DMS53 treated with DMSO at 0.1 percent for 48 hours (cell line): ENCODE data around the gene C6.
"Not testable (repeated sequence)": the region's sequence is repeated elsewhere in the genome, so short reads cannot be mapped to it uniquely, and the experiment has no call there.

Source experiments
- DNase-seq: peaks from one replicate; lab custom pipeline; 2025; ENCODE audit not compliant: unreplicated experiment; lab: John Stamatoyannopoulos, UW

Gene C6

GRCh38 chr5:41213340-41213739 lies at the start of gene C6:
C6 (minus strand) TSS chr5:41213532; CDS start chr5:41203230, 10,302 bp downstream.
- DNase-seq: no peak

GRCh38 chr5:41256400-41256799 lies 43.1 kb upstream of the C6 start:
- no peak for DNase-seq

GRCh38 chr5:41253109-41253508 lies 39.8 kb upstream of the C6 start:
- DNase-seq: no peak

- DNase-seq: no peak
Measured at GRCh38 chr5:41252036-41252435, 38.7 kb upstream of the C6 start.

DNA sequence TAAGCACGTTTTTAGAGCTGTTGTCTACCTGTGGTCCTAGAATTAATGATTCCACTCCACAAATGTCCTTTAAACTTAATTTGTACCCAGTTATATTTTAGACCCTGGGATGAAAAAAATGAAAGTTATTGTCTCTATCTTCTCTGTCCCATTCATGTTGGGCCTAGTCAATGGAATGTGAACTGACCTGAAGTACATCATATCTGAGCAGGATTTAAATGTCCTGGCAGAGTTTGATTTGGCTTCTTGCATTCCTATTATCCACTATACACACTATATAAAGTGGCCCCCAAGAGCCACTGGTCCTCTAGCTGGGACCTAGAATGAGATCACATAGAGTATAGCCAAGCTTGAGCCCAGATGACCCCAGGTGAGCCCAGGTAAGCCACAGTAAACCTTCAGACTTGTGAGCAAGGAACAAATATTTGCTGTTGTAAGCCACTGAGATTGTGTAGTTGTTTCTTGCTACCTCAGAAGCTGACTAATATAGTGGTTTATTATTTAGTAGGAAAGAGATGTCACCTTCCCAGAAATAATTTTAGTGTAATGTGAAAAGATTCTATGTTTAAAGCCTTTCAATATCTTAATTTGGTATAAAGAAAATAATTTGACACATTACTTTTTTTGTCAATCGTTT lies 37.1 kb upstream of the C6 start:
- DNase-seq: no peak

DNA sequence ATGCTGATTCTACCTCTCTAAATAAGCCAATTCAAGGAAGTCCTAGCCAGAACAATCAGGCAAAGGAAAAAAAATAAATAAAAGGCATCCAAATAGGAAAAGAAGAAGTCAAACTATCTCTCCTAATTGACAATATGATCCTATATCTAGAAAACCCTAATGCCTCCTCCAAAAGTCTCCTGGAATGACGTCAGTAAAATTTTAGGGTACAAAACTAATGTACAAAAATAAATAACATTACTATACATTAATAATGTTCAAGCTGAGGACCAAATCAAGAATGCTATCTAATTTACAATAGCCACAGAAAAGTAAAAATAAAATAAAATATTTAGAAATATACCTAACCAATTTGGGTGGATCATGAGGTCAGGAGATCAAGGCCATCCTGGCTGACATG lies 33.8 kb upstream of the C6 start:
- no peak for DNase-seq

- DNase-seq: peak; percentile 58
Measured at GRCh38 chr5:41246376-41246775, 33.0 kb upstream of the C6 start.

GRCh38 chr5:41243558-41243957 lies 30.2 kb upstream of the C6 start:
- no peak for DNase-seq

GRCh38 chr5:41240985-41241384 lies 27.7 kb upstream of the C6 start:
- DNase-seq: no peak

GRCh38 chr5:41240390-41240789 lies 27.1 kb upstream of the C6 start:
- DNase-seq: no peak

GRCh38 chr5:41234475-41234874 lies 21.1 kb upstream of the C6 start:
- DNase-seq: no peak

DNA sequence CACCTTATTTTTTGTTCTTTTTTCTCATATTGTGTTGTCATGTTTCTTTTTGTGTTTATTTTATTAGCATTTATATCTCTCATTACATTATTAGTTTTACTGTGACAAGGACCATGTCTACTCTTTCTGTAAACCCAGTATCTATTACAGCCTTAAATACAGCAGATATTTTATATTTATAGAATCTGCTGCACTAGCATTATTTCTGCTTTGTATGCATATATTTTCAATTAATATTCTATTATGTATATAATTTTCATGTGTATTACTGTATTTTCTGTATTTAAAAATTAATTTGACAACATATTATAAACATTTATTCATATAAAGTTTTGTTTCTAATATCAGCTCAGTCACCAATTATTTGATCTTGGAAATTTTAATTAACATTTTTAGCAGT lies 19.5 kb upstream of the C6 start:
- no peak for DNase-seq

DNA sequence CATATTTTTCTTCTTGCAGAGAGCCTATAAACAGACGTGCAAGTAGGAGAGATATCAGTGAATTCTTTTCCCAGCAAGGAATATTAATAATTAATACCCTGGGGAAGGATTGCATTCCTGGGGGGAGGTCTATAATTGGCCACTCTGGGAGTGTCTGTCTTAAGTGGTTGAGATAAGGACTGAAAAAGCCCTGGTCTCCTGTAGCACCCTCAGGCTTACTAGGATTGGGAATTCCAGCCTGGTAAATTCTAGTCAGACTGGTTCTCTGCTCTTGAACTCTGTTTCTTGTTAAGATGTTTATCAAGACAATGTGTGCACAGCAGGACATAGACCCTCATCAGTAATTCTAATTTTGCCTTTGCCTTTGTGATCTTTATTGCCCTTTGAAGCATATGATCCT lies 16.9 kb upstream of the C6 start:
- DNase-seq: not testable (repeated sequence)

GRCh38 chr5:41223962-41224361 lies 10.6 kb upstream of the C6 start:
- DNase-seq: no peak

DNA sequence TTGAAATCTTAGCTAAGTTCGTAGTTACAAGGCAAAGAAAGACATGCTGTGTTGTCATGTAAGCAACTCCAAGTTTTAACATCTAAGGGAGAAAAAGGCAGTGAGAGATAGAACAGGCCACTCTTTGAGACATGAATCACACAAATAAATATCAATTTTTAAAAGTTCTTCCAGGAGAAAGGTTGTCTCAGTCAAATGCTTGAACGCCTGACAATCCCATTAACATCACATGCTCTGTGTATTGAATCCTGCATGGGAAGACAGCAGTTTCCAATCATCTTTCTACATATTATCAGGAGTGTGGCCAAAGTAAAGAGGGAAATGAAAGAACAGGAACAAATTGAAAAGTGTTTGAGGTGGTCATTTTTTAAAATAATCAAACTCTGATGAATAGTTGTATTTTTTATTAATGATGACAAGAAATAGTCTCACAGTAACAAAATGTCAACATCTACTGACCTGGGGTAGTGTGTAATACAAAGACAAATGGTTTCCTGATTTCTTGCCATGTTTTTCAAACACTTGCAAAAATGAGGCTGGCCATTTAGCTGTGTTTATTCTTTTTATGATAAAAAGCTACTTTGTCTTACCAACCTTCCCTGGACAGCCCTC lies 6.4 kb upstream of the C6 start:
- no peak for DNase-seq

DNA sequence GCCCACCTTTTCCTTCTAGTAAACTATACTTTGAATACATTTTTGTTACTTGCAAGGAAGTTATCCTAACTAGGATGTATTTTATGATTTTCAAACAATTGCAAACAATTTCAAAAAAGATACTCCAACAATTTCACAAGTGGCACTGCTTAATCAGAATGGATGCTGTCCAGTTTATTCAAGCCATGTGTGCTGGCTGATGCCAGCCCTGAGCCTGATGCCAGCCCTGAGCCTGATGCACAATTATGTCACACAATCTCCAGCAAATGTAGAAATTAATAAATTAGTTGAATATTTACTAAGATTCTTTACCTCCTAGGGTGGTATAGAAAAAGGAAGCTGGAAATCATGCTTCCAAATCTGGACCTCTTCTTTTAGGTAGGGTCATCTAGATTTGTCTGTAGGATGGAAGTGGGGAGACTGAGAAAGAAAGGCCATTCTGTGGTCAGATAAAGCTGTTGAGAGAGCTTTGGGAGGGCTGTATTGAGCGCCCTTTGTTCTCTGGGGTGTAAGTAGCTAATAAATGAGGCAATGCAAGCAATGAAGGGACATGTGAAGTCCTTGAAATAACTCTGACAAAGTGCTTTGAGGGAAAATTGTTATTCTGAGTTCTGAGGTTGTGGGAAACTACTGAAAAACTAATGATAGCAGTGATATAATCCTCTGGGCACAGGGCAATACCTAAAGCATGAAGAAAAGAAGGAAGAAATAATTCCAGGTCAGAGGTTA lies 5.8 kb upstream of the C6 start:
- no peak for DNase-seq

DNA sequence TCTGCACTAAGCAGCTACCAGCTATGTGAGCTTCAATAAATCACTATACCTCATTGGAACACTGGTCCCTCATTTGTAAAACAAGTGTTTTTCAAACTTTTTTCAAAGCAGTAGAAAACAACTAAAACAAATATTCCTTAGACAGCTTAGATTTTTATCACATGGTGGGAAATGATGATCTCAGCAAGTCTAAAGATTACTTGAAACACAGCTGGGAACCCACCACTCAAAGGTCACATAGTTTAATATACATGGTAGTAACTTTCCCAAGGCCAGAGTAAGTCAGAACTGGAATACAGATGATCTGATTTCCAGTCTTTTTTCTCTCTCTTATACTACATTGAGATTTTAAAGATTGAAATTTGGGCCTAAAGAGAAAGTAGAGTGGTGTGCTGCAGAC lies 850 bp upstream of the C6 start:
- no peak for DNase-seq

DNA sequence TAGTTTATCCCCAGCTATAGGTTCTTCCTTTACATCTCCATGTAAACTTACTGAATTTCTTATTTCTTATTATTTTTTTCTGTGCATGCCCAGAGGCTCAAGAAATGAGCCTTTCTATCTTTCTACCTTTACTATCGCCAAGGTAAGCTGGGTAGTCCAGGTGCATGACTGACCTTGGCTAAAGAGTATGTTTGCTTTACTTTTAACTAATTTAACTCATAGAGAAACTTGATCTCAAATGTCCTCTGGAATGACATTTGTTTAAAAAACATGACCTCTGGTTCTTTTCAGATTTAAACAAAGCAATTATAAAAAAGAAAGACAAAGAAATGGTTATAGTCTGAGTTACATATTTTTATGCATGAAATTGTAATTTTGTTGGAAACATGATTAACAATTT lies 397 bp downstream of the C6 start:
- DNase-seq: no peak

DNA sequence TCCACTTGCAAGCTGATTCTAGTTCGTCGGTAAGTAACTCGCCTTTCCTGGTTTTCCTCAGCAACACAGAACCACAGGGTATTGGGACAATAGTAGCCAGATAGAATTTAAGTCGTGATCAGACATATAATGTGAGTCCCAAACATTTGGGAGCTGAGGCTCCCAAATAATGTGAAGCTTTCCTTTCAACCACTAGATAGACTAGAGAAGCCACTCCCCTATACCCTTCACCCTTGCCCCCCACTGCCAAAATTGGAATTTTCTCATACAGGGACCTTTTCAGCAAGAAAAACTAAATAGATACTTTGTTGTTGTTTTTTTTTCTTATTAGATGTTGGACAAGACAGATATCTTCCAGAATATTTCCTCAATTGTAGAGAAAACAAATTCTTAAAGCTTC lies 1.9 kb downstream of the C6 start:
- DNase-seq: no peak

DNA sequence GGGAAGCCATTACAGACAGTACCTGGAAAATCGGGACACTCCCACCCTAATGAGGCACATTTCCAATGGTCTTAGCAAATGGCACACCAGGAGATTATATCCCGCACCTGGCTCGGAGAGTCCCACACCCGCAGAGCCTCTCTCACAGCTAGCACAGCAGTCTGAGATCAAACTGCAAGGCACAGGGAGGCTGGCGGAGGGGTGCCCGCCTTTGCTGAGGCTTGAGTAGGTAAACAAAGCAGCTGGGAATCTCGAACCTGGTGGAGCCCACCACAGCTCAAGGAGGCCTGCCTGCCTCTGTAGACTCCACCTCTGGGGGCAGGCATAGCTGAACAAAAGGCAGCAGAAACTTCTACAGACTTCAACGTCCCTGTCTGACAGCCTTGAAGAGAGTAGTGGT lies 7.9 kb downstream of the C6 start:
- not testable (repeated sequence) for DNase-seq

- no peak for DNase-seq
Measured at GRCh38 chr5:41203033-41203432, 10.3 kb downstream of the C6 start.

GRCh38 chr5:41201082-41201772 lies 12.1 kb downstream of the C6 start:
- DNase-seq: no peak
